Breast epithelium (tissue), 3 donors: Measurements from ENCODE around the gene TFPI.

Source experiments
- POLR2A ChIP-seq: fragments of 450-650 bp; IDR thresholded peaks from one replicate; pipeline ENCODE4 v1.6.1; 2016; ENCODE audit warnings: antibody characterized with exemption, mild to moderate bottlenecking, moderate library complexity
- POLR2AphosphoS5 ChIP-seq, 3 donors: sonication (generic); formaldehyde crosslinking; IDR thresholded peaks; one replicate each; pipeline ENCODE4 v1.6.1; 2017; ENCODE audit warnings: antibody characterized with exemption in 3 of 3
- TF ChIP-seq, protein P1 (sequence below), 3 donors: fragments of 450-650 bp; IDR thresholded peaks; one replicate each; pipeline ENCODE4 v1.5.1; 2016 to 2017; ENCODE audit warnings: antibody characterized with exemption in 3 of 3, mild to moderate bottlenecking in 3 of 3, moderate library complexity in 3 of 3

DNA sequence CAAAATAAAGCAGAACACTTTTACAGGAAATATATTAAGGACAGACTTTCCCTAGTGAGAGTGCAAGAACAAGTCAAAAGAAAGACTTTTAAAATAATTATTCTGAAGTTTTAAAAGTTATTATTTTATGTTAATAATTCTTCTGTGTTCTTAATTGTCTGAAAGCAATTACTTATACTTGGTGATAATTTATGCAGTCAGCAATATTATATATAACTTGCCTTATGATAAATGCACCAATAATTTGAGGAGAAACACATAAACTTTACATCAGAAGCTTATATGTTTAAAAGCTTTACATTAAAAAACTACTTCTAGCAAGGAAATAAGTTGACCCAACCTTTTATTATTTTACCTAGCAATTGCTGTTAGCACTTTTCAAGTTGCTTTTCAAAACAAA is 102.7 kb downstream of the TFPI start:
- TF ChIP-seq, protein P1, sequence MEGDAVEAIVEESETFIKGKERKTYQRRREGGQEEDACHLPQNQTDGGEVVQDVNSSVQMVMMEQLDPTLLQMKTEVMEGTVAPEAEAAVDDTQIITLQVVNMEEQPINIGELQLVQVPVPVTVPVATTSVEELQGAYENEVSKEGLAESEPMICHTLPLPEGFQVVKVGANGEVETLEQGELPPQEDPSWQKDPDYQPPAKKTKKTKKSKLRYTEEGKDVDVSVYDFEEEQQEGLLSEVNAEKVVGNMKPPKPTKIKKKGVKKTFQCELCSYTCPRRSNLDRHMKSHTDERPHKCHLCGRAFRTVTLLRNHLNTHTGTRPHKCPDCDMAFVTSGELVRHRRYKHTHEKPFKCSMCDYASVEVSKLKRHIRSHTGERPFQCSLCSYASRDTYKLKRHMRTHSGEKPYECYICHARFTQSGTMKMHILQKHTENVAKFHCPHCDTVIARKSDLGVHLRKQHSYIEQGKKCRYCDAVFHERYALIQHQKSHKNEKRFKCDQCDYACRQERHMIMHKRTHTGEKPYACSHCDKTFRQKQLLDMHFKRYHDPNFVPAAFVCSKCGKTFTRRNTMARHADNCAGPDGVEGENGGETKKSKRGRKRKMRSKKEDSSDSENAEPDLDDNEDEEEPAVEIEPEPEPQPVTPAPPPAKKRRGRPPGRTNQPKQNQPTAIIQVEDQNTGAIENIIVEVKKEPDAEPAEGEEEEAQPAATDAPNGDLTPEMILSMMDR (IDR thresholded peaks at IDR 0.05): no peak
- no peak for TF ChIP-seq POLR2A
- TF ChIP-seq POLR2AphosphoS5 (IDR thresholded peaks at IDR 0.05): no peak
